ENCODE data around the gene IL13.

DNA sequence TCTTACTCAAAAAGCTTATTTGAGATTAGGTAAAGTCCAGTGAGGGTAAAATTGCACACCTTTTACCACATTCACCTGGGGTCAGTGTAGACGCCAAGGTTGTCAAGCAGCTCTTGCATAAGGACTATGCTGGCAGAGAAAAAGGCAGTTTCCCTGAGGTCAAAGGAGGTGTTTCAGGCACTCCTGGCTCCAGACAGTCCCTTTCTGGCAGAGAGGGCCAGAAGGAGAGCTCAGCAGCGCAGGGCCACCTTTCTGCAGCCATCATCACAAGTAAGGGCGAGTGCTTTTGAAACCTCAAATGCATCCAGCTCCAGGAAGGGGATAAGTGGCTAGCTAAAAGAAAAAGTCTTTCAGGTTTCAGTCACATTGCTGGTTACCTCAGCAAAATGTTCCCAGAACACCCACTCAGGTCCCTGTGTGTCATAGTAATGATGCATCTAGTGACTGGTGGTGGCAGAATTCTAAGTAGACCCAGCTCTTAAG lies 16.7 kb upstream of the IL13 start:
- TF ChIP-seq L3MBTL2 (conservative IDR thresholded peaks at IDR 0.05) (no peak), TARDBP (IDR thresholded peaks at IDR 0.05) (no peak), NFRKB (IDR thresholded peaks at IDR 0.05) (no peak), CTBP1 (IDR thresholded peaks at IDR 0.05; ENCODE audit: borderline replicate concordance) (no peak), ARNT (IDR thresholded peaks at IDR 0.05) (no peak), ZNF384 (IDR thresholded peaks at IDR 0.05) (no peak), SP1 (IDR thresholded peaks at IDR 0.05) (no peak), BHLHE40 (IDR thresholded peaks at IDR 0.05; ENCODE audit: borderline replicate concordance) (no peak), ELF4 (IDR thresholded peaks at IDR 0.05) (no peak), FOXK2 (IDR thresholded peaks at IDR 0.05) (no peak), SUZ12 (IDR thresholded peaks at IDR 0.05) (no peak), FOXM1 (IDR thresholded peaks at IDR 0.05; ENCODE audit: borderline replicate concordance) (no peak)
- TF ChIP-seq, protein P1, sequence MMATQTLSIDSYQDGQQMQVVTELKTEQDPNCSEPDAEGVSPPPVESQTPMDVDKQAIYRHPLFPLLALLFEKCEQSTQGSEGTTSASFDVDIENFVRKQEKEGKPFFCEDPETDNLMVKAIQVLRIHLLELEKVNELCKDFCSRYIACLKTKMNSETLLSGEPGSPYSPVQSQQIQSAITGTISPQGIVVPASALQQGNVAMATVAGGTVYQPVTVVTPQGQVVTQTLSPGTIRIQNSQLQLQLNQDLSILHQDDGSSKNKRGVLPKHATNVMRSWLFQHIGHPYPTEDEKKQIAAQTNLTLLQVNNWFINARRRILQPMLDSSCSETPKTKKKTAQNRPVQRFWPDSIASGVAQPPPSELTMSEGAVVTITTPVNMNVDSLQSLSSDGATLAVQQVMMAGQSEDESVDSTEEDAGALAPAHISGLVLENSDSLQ (IDR thresholded peaks at IDR 0.05), result no peak
